Fibroblast of lung (primary cell): ENCODE measurements around the gene LRMDA.

Experiments used
- CTCF ChIP-seq, 2 donors: IDR thresholded peaks in 1 of 2; conservative IDR thresholded peaks in 1 of 2; 1 replicate in 1 of 2; 2 replicates in 1 of 2; pipeline ENCODE4 v1.5.1; 2011 to 2012; ENCODE audit warnings: low read length in 2 of 2, control low read depth in 1 of 2, inconsistent platforms in 1 of 2, low read depth in 1 of 2, mild to moderate bottlenecking in 1 of 2
- EZH2 ChIP-seq: IDR thresholded peaks from 2 replicates; pipeline ENCODE4 v1.5.1; 2012; ENCODE audit warnings: low read length, control low read depth, mild to moderate bottlenecking; ENCODE audit errors: missing control alignments

- TF ChIP-seq CTCF (conservative IDR thresholded peaks at IDR 0.05 in 1 of 2, IDR thresholded peaks at IDR 0.05 in 1 of 2; ENCODE audit: low read depth in 1 of 2, low read length in 2 of 2) (no peak), EZH2 (no peak)
Observed at GRCh38 chr10:75406462-75407223, 24.8 kb upstream of the LRMDA start.
